ENCODE measurements around the gene NAALADL2. TPM values are rescaled to one million over a fixed set of nuclear protein-coding genes. Genes with fewer than 3 reads are reported as not detected.

The NAALADL2 gene
- polyA plus RNA-seq, 3 donors: not detected

DNA sequence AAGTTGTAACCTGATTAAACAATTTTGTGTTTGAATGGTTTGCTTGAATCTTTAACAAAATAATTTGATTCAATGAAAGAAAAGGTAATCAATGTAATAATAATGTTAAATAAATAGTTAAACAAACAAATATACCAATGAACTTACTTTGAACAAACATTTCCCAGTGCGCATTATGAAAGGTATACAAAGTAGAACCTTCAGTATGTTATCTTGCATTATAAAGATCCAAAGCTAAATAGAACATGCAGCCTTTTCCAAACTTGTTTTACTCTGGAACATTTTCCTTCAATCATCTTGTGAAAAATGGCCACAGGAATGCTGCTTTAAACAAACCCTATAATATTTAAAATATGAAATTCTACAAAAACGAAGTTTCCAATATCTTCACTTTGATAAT, 620.0 kb downstream of the NAALADL2 start:
- H4K20me1 ChIP-seq (ENCODE audit: insufficient read depth, low read length): no peaks in the 10 kb centered on the region
- intact Hi-C loops (cut with micrococcal nuclease): no loop called here
- no peak overlapping the region for H3K9ac ChIP-seq (ENCODE audit: insufficient read depth, low read length, poor library complexity, severe bottlenecking)
- no peak overlapping the region for H2AFZ ChIP-seq (ENCODE audit: insufficient read depth, low read depth, low read length, poor library complexity, severe bottlenecking)
- H3K9me3 ChIP-seq (replicated peaks in 1 of 2; ENCODE audit: control insufficient read depth in 1 of 2, insufficient read depth in 1 of 2, low read length in 2 of 2): no peaks in the 10 kb centered on the region
- H3K4me1 Mint-ChIP-seq: no peaks in the 10 kb centered on the region
- H3K4me1 ChIP-seq (ENCODE audit: control insufficient read depth in 1 of 2, insufficient read depth in 2 of 2, low read length in 2 of 2): no peaks in the 10 kb centered on the region
- H3K4me3 ChIP-seq (replicated peaks in 1 of 3; ENCODE audit: low read depth in 2 of 3, low read length in 3 of 3): no peak overlapping the region
- H3K79me2 ChIP-seq (ENCODE audit: insufficient read depth, low read length): no peaks in the 10 kb centered on the region
- no peaks in the 10 kb centered on the region for H3K27me3 Mint-ChIP-seq (ENCODE audit: low read depth in 3 of 3)
- H3K9me3 Mint-ChIP-seq: peaks cover 0 to 1% (median 0%) of the 10 kb centered on the region in 7 donors
- H3K27ac Mint-ChIP-seq: no peak overlapping the region
- H3K4me3 Mint-ChIP-seq: no peak overlapping the region
- H3K36me3 Mint-ChIP-seq: no peaks in the 10 kb centered on the region
- no peaks in the 10 kb centered on the region for H3K36me3 ChIP-seq (replicated peaks in 1 of 2; ENCODE audit: control insufficient read depth in 1 of 2, insufficient read depth in 2 of 2, low read length in 2 of 2)
- no CpG with 5 or more reads among the region's 2 CpGs for WGBS (ENCODE audit: insufficient coverage)
- TF ChIP-seq, protein P1, sequence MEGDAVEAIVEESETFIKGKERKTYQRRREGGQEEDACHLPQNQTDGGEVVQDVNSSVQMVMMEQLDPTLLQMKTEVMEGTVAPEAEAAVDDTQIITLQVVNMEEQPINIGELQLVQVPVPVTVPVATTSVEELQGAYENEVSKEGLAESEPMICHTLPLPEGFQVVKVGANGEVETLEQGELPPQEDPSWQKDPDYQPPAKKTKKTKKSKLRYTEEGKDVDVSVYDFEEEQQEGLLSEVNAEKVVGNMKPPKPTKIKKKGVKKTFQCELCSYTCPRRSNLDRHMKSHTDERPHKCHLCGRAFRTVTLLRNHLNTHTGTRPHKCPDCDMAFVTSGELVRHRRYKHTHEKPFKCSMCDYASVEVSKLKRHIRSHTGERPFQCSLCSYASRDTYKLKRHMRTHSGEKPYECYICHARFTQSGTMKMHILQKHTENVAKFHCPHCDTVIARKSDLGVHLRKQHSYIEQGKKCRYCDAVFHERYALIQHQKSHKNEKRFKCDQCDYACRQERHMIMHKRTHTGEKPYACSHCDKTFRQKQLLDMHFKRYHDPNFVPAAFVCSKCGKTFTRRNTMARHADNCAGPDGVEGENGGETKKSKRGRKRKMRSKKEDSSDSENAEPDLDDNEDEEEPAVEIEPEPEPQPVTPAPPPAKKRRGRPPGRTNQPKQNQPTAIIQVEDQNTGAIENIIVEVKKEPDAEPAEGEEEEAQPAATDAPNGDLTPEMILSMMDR (IDR thresholded peaks at IDR 0.05): no peak
- no peak overlapping the region for H3K4me2 ChIP-seq (replicated peaks; ENCODE audit: extremely low read depth, low read length, poor library complexity, severe bottlenecking)
- no peaks in the 10 kb centered on the region for H3K27me3 ChIP-seq (ENCODE audit: control insufficient read depth in 2 of 2, insufficient read depth in 2 of 2, low read length in 2 of 2)
- no peak overlapping the region for H3K27ac ChIP-seq (ENCODE audit: low read depth in 1 of 2, low read length in 2 of 2)
- no peak for DNase-seq

DNA sequence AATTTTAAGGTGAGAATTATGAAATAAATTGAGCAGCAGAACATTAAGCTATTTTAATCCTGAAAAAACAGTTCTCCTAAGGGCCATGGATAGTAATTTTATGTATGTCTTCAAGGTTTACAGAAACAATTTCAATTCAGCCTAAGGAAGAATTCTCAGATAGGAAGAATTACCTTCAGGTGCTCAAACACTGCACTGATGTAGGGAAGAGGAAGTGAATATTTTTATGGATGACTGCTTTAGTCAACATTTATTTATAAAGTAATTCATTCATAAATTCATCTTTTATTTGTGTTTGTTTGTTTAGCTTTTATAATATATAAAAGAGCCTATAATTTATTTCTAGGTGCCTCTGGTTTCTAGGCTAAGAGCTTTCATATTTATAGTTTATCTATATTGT, 620.7 kb downstream of the NAALADL2 start:
- no peak for DNase-seq
- no peaks in the 10 kb centered on the region for H3K27me3 ChIP-seq (ENCODE audit: control insufficient read depth in 2 of 2, insufficient read depth in 2 of 2, low read length in 2 of 2)
- no peaks in the 10 kb centered on the region for H4K20me1 ChIP-seq (ENCODE audit: insufficient read depth, low read length)
- Mint-ChIP-seq H3K27ac (no peak overlapping the region), H3K36me3 (no peaks in the 10 kb centered on the region), H3K4me1 (no peaks in the 10 kb centered on the region), H3K27me3 (ENCODE audit: low read depth in 3 of 3) (no peaks in the 10 kb centered on the region), H3K9me3 (peaks cover 0 to under 1% (median 0%) of the 10 kb centered on the region in 7 donors), H3K4me3 (no peak overlapping the region)
- no peaks in the 10 kb centered on the region for H3K9me3 ChIP-seq (replicated peaks in 1 of 2; ENCODE audit: control insufficient read depth in 1 of 2, insufficient read depth in 1 of 2, low read length in 2 of 2)
- H3K27ac ChIP-seq (ENCODE audit: low read depth in 1 of 2, low read length in 2 of 2): no peak overlapping the region
- intact Hi-C loops (cut with micrococcal nuclease): no loop called here
- no peak overlapping the region for H3K4me3 ChIP-seq (replicated peaks in 1 of 3; ENCODE audit: low read depth in 2 of 3, low read length in 3 of 3)
- H3K79me2 ChIP-seq (ENCODE audit: insufficient read depth, low read length): no peaks in the 10 kb centered on the region
- H3K4me2 ChIP-seq (replicated peaks; ENCODE audit: extremely low read depth, low read length, poor library complexity, severe bottlenecking): no peak overlapping the region
- TF ChIP-seq, protein P1 (IDR thresholded peaks at IDR 0.05): no peak
- H2AFZ ChIP-seq (ENCODE audit: insufficient read depth, low read depth, low read length, poor library complexity, severe bottlenecking): no peak overlapping the region
- H3K4me1 ChIP-seq (ENCODE audit: control insufficient read depth in 1 of 2, insufficient read depth in 2 of 2, low read length in 2 of 2): no peaks in the 10 kb centered on the region
- no peak overlapping the region for H3K9ac ChIP-seq (ENCODE audit: insufficient read depth, low read length, poor library complexity, severe bottlenecking)
- H3K36me3 ChIP-seq (replicated peaks in 1 of 2; ENCODE audit: control insufficient read depth in 1 of 2, insufficient read depth in 2 of 2, low read length in 2 of 2): no peaks in the 10 kb centered on the region

Data from CD14-positive monocyte (primary cell).